GM12892 (cell line): ENCODE measurements around the gene LSS.
"Not testable (repeated sequence)": the region's sequence is repeated elsewhere in the genome, so short reads cannot be mapped to it uniquely, and the experiment has no call there.

Experiments used
- DNase-seq: peaks from one replicate; pipeline ENCODE4 v3.0.0; 2011; ENCODE audit not compliant: insufficient read length
- FAIRE-seq: peaks from 2 replicates; lab custom pipeline; 2011; peaks lifted over from hg19 to GRCh38; lab: Jason Lieb, UNC
- POLR2A ChIP-seq: IDR thresholded peaks from 2 replicates; pipeline ENCODE4 v1.6.1; 2011; ENCODE audit warnings: low read depth, low read length, control low read depth
- POLR2AphosphoS5 ChIP-seq: IDR thresholded peaks from 2 replicates; pipeline ENCODE4 v1.6.1; 2011; ENCODE audit warnings: low read depth, low read length, control low read depth
- TAF1 ChIP-seq: IDR thresholded peaks from 2 replicates; pipeline ENCODE4 v1.6.1; 2011; ENCODE audit warnings: low read depth, mild to moderate bottlenecking, control low read depth, low read length, borderline replicate concordance

LSS gene

DNA sequence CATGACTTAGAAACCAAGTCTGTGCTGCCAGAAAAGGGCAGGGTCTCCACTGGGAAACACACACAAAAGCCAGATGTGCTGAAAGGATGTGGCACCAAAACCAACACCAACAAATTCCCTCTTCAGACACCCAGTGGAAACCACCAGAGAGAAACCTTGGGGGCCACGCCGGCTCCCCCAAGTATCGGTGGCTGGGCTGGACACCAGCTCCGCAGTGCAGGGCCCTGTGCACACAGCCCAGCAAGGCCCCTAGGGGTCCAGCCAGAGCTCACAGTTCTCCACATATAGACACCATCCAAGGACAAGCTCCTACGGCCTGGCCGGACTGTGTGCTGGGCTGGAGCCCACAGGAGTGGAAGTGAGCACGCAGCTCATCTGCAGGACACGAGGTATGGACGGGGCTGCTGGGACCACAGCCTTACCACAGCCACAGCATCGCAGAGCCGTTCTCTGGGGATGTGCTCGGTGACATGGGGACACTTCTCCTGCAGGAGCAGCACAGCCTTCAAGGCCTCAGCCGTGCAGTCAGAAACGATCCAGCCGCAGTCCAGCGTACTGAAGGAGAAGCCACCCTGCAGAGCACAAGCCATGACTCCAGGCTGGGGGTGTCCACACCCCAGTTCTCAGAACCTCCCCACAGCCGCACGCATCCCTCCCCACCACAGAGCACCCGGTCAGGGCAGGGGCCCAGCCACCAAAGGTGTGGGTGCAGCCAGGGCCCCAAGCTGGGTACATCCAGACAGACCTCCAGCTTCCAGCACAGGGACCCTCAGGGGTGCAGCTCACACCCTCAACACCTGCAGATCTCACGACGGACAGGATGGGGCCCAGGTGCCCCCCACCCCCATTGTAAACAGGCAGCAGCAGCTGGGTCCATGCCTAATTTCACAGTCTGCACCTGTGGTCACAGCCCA is 21.3 kb downstream of the LSS start:
- TF ChIP-seq TAF1 (no peak), POLR2A (no peak), POLR2AphosphoS5 (no peak)
- FAIRE-seq (no peak), DNase-seq (no peak)

DNA sequence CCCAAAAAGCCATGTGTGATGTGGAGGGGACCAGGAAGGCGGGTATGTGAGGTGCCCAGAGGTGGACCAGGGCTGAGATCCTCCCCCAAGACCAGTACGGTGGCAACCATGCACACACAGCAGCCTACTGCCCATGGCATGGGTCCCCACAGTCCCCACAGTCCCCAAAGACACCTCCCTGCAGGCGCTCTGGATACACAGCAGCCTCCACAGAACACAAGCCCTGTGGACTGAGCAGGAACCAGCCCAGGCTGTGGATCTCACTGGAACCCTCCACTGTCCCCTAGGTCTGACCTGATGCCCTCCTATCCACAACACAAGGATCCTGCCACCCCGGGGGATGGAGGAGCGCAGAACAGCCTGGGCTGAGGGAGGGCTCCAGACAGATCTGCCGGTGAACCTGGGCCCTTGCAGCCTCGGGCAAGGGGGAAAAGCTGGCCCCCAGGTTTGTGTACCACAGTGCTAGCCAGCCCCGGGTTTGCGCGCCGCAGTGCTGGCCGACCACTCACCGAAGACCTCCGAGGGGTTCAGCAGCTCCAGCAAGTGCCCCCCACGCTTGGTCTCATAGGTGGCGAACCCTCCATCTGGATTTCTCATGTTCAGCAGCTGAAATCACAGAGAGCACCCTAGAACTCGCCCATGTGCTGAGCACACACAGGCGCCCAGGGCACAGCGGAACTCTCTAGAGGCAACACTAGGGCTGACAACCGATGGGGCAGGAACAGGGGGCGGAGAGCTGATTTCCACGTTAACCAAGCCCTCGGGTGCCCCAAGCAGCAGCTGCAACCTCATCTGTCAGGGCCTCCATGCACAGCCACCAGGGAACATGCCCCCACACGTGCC is 22.2 kb downstream of the LSS start:
- TF ChIP-seq POLR2AphosphoS5 (no peak), POLR2A (no peak), TAF1 (no peak)
- no peak for DNase-seq
- no peak for FAIRE-seq

- FAIRE-seq (no peak), DNase-seq (no peak)
- TF ChIP-seq TAF1, result no peak
Observed at GRCh38 chr21:46205766-46206162, 22.8 kb downstream of the LSS start.

- FAIRE-seq (no peak), DNase-seq (no peak)
- TF ChIP-seq TAF1 (no peak), POLR2AphosphoS5 (no peak), POLR2A (no peak)
Observed at GRCh38 chr21:46205166-46205565, 23.4 kb downstream of the LSS start.

DNA sequence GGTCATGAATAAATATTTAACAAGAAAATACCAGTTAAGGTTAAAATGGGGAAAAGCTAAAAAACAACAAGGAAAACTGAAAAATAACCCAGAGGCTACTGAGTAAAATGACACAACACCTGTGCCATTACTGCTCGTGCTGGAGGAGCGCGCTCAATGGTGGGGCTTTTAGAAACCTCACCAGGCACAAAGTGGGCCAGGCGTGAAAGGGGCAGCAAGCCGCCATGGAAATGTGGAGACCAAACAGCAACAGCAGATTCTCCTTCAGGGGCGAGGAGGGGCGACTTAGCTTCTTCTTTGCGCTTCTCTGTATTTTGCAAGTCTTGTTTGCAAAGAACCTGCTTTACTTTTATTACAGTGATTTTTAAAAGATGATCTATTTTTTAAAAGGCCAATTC is 25.4 kb downstream of the LSS start:
- TF ChIP-seq POLR2AphosphoS5 (no peak), TAF1 (no peak), POLR2A (no peak)
- FAIRE-seq, result no peak

DNA sequence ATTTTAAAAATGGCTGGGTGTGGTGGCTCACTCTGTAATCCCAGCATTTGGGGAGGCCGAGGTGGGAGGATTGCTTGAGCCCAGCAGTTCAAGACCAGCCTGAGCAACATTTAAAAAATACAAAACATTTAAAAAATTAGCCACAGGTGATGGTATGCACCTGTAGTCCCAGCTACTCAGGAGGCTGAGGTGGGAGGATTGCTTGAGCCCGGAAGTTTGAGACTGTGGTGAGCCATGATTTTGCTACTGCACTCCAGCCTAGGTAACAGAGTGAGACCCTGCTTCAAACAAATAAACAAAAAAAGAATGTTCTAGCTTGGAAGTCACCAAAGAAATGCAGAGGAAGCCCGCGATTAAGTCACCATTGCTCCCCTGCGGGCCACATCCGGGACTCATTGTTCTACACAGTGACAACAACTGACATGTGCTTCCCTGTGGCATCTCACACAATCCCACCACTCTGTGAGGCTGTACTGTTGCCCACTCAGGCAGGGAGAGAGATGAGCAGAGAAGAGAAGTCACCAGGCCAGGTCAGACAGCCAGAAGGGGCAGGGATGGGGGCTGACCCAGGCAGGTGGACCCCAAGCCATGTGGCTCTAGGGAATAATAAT is 25.9 kb downstream of the LSS start:
- TF ChIP-seq TAF1 (no peak), POLR2A (no peak), POLR2AphosphoS5 (no peak)
- DNase-seq (no peak), FAIRE-seq (no peak)

More for the DNA sequence above, 25.4 kb downstream of the LSS start:
- no peak for DNase-seq

DNA sequence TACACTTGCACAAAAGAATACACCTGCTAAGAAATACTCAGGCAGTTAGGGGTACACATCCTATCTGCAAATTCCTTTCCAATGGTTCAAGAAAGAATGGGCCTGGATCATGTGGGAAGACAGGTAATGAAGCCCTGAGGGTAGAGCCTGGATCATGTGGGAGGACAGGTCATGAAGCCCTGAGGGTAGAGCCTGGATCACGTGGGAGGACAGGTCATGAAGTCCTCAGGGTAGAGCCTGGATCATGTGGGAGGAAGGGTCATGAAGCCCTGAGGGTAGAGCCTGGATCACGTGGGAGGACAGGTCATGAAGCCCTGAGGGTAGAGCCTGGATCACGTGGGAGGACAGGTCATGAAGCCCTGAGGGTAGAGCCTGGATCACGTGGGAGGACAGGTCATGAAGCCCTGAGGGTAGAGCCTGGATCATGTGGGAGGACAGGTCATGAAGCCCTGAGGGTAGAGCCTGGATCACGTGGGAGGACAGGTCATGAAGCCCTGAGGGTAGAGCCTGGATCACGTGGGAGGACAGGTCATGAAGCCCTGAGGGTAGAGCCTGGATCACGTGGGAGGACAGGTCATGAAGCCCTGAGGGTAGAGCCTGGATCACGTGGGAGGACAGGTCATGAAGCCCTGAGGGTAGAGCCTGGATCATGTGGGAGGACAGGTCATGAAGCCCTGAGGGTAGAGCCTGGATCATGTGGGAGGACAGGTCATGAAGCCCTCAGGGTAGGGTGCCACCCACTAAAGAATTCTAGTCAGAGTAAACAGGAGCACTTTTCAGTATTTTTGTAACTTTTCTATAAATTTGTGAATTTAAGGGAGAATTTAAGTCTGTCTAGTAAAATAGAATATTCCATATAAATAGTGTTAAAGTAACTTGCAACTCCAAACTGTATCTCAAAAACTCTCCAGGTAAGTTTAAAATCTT is 27.4 kb downstream of the LSS start:
- not testable (repeated sequence) for DNase-seq, FAIRE-seq

DNA sequence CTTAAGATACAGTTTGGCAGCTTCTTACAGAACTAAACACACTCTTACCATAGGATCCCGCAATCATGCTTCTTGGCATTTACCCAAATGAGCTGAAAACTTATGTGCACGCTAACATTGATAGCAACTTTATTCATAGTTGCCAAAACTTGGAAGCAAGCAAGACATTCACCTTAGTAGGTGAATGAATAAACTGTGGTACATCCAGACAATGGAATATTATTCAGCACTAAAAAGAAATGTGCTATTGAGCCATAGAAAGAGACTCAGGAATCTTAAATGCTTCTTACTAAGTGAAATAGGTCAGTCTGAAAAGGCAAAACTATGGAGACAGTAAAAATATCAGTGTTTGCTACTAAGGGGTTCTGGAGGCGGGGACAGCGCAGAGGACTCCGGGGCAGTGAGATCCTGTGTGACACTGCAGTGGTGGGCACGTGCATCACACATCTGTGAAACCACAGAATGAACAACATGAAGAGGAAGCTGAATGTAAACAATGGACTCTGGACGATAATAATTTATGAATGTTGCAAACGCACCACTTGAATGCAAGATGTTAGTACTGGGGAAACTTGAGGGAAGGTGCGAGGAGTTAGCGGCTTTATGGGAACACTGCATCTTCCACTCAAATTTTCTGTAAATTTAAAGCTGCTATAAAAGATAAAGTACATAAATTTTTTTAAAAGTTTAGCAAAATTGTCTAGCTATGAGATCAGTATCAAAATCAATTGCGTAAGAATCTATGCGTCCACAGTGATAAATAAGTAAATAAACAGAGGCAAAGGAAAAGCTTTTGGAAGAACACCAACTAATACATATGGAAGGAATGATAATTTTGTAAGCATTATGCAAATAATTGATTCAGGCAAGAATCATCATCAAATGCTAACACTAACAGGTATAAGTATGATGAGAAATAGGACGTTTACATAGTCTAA is 28.9 kb downstream of the LSS start:
- TF ChIP-seq TAF1, result no peak
- TF ChIP-seq POLR2AphosphoS5, result no peak
- no peak for TF ChIP-seq POLR2A
- no peak for DNase-seq
- FAIRE-seq, result no peak

GRCh38 chr21:46196733-46197132 is 31.8 kb downstream of the LSS start:
- DNase-seq, result no peak
- no peak for TF ChIP-seq POLR2A
- no peak for TF ChIP-seq TAF1
- no peak for TF ChIP-seq POLR2AphosphoS5
- FAIRE-seq, result no peak
